Measurements from ENCODE around the gene NPY.

- TF ChIP-seq, protein P1, sequence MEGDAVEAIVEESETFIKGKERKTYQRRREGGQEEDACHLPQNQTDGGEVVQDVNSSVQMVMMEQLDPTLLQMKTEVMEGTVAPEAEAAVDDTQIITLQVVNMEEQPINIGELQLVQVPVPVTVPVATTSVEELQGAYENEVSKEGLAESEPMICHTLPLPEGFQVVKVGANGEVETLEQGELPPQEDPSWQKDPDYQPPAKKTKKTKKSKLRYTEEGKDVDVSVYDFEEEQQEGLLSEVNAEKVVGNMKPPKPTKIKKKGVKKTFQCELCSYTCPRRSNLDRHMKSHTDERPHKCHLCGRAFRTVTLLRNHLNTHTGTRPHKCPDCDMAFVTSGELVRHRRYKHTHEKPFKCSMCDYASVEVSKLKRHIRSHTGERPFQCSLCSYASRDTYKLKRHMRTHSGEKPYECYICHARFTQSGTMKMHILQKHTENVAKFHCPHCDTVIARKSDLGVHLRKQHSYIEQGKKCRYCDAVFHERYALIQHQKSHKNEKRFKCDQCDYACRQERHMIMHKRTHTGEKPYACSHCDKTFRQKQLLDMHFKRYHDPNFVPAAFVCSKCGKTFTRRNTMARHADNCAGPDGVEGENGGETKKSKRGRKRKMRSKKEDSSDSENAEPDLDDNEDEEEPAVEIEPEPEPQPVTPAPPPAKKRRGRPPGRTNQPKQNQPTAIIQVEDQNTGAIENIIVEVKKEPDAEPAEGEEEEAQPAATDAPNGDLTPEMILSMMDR (IDR thresholded peaks at IDR 0.05): no peak
- no peak for TF ChIP-seq EP300 (IDR thresholded peaks at IDR 0.05)
- no peak for TF ChIP-seq POLR2AphosphoS5 (IDR thresholded peaks at IDR 0.05)
Observed at GRCh38 chr7:24291271-24291670, 7.3 kb downstream of the NPY start.

Data from sigmoid colon (tissue), 4 donors.